Spleen (tissue), 7 donors: Measurements from ENCODE around the gene PLCB1.

Experiments
- POLR2A ChIP-seq, 3 donors: fragments of 450-650 bp; IDR thresholded peaks; one replicate each; pipeline ENCODE4 v1.5.1; 2017; ENCODE audit warnings: antibody characterized with exemption in 3 of 3, mild to moderate bottlenecking in 1 of 3
- POLR2AphosphoS5 ChIP-seq, 3 donors: sonication (generic); formaldehyde crosslinking; IDR thresholded peaks; one replicate each; pipeline ENCODE4 v1.5.1; 2017; ENCODE audit warnings: antibody characterized with exemption in 3 of 3
- TF ChIP-seq, protein P1 (sequence below), 11 experiments: fragments of 200-600 bp in 7 of 11; fragments of 450-650 bp in 4 of 11; sonication (generic) in 4 of 11; IDR thresholded peaks in 8 of 11; conservative IDR thresholded peaks in 3 of 11; 1 replicate in 7 of 11; 2 replicates in 4 of 11; pipeline versions ENCODE4 v1.4.0 to v1.8.0; 2016 to 2021; ENCODE audit warnings: antibody characterized with exemption in 11 of 11, inconsistent platforms in 4 of 11, mild to moderate bottlenecking in 1 of 11
- donor health status: DM: no; HTN: no; CAD: no; lungs with moderate emphysema.
- donor health status: DM: no; HTN: no; CAD: no.
- donor health status: DM: no; HTN: no; CAD: no.

DNA sequence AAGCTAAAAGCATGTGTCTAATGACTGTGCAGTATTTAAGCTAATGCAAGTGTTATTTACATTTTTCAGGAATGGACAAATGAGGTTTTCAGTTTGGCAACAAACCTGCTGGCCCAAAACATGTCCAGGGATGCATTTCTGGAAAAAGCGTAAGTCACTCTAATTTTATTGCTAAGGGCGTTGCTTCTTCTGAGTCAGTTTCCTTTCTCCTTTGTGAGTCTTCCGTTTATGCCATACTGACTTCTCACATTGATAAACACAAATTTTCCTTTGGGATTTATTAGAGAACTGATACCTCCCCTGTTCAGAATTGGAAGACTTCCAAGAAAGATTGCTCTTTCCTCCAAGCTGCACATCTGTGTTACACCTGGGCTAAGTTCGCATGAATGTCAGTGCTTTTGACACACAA is 514.0 kb downstream of the PLCB1 start:
- TF ChIP-seq POLR2A (IDR thresholded peaks at IDR 0.05) (no peak), POLR2AphosphoS5 (IDR thresholded peaks at IDR 0.05) (no peak)
- TF ChIP-seq, protein P1, sequence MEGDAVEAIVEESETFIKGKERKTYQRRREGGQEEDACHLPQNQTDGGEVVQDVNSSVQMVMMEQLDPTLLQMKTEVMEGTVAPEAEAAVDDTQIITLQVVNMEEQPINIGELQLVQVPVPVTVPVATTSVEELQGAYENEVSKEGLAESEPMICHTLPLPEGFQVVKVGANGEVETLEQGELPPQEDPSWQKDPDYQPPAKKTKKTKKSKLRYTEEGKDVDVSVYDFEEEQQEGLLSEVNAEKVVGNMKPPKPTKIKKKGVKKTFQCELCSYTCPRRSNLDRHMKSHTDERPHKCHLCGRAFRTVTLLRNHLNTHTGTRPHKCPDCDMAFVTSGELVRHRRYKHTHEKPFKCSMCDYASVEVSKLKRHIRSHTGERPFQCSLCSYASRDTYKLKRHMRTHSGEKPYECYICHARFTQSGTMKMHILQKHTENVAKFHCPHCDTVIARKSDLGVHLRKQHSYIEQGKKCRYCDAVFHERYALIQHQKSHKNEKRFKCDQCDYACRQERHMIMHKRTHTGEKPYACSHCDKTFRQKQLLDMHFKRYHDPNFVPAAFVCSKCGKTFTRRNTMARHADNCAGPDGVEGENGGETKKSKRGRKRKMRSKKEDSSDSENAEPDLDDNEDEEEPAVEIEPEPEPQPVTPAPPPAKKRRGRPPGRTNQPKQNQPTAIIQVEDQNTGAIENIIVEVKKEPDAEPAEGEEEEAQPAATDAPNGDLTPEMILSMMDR (IDR thresholded peaks at IDR 0.05 in 8 of 11, conservative IDR thresholded peaks at IDR 0.05 in 3 of 11) = no peak
